KMS-11 (cell line): ENCODE results near the gene RBM6.

ENCODE experiments used
- H2AFZ ChIP-seq: fragments of 200-600 bp; sonication (generic); 2 replicates; pipeline ENCODE4 v1.6.1; 2016; ENCODE audit warnings: antibody characterized with exemption, mixed run types, low read depth
- H3K27ac ChIP-seq: fragments of 200-600 bp; sonication (generic); 2 replicates; pipeline ENCODE4 v1.6.1; 2016; ENCODE audit warnings: mild to moderate bottlenecking, mixed run types
- H3K27me3 ChIP-seq: fragments of 200-600 bp; sonication (generic); 2 replicates; pipeline ENCODE4 v1.6.1; 2017; ENCODE audit warnings: mild to moderate bottlenecking, low read depth, mixed run types, moderate library complexity; ENCODE audit not compliant: insufficient read depth
- H3K36me3 ChIP-seq: fragments of 200-600 bp; sonication (generic); 2 replicates; pipeline ENCODE4 v1.6.1; 2017; ENCODE audit warnings: mild to moderate bottlenecking, mixed run types; ENCODE audit not compliant: insufficient read depth
- H3K4me1 ChIP-seq: fragments of 200-600 bp; sonication (generic); 2 replicates; pipeline ENCODE4 v1.6.1; 2016; ENCODE audit warnings: mild to moderate bottlenecking, low read depth, mixed run types; ENCODE audit not compliant: poor library complexity, severe bottlenecking
- H3K4me2 ChIP-seq: fragments of 200-600 bp; sonication (generic); 2 replicates; pipeline ENCODE4 v1.7.0; 2016; ENCODE audit warnings: mild to moderate bottlenecking, mixed run types
- H3K4me3 ChIP-seq: fragments of 200-600 bp; sonication (generic); IDR thresholded peaks from 2 replicates; pipeline ENCODE4 v1.6.1; 2017; ENCODE audit warnings: low read depth, low read length, mixed read lengths; ENCODE audit not compliant: insufficient read depth
- H3K79me2 ChIP-seq: fragments of 200-600 bp; sonication (generic); 2 replicates; pipeline ENCODE4 v1.6.1; 2016; ENCODE audit warnings: low read depth, mixed run types; ENCODE audit not compliant: insufficient read depth
- H3K9ac ChIP-seq: fragments of 200-600 bp; sonication (generic); 2 replicates; pipeline ENCODE4 v1.6.1; 2016; ENCODE audit warnings: mild to moderate bottlenecking, mixed run types
- H4K20me1 ChIP-seq: fragments of 200-600 bp; sonication (generic); 2 replicates; pipeline ENCODE4 v1.6.1; 2016; ENCODE audit warnings: mild to moderate bottlenecking, mixed run types; ENCODE audit not compliant: insufficient read depth
- TF ChIP-seq, protein P1 (sequence below): fragments of 200-600 bp; sonication (generic); conservative IDR thresholded peaks from 2 replicates; pipeline ENCODE4 v1.6.1; 2017; ENCODE audit warnings: low read depth, mild to moderate bottlenecking, antibody characterized with exemption, low read length, moderate library complexity, mixed read lengths

RBM6 gene

DNA sequence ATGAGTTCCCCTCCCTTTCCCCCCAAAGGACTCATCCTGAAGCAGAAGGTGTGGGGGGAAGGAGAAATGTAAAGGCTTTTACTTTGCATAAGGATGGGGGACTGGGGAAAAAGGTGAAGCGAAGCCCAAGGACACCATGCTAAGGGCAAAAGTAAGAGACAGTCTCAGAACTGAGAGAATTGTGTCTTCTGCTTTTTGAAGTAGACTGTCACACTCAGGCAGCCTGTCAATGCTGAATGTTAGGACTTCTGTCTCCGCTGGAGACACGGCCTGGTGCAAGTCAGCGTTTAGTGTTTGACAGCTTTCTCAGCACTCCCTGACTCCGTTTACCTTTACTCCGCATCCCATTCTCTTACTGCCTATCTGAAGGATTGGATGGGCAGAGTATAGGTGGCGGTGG lies 162.6 kb downstream of the RBM6 start:
- H3K4me1 ChIP-seq: no peaks in the 10 kb centered on the region
- H3K9ac ChIP-seq: no peak overlapping the region
- no peaks in the 10 kb centered on the region for H3K79me2 ChIP-seq
- no peak overlapping the region for H3K4me2 ChIP-seq
- no peak overlapping the region for H3K27ac ChIP-seq
- TF ChIP-seq, protein P1, sequence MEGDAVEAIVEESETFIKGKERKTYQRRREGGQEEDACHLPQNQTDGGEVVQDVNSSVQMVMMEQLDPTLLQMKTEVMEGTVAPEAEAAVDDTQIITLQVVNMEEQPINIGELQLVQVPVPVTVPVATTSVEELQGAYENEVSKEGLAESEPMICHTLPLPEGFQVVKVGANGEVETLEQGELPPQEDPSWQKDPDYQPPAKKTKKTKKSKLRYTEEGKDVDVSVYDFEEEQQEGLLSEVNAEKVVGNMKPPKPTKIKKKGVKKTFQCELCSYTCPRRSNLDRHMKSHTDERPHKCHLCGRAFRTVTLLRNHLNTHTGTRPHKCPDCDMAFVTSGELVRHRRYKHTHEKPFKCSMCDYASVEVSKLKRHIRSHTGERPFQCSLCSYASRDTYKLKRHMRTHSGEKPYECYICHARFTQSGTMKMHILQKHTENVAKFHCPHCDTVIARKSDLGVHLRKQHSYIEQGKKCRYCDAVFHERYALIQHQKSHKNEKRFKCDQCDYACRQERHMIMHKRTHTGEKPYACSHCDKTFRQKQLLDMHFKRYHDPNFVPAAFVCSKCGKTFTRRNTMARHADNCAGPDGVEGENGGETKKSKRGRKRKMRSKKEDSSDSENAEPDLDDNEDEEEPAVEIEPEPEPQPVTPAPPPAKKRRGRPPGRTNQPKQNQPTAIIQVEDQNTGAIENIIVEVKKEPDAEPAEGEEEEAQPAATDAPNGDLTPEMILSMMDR: no peak
- H3K27me3 ChIP-seq: no peaks in the 10 kb centered on the region
- no peak overlapping the region for H3K4me3 ChIP-seq
- no peak overlapping the region for H2AFZ ChIP-seq
- H4K20me1 ChIP-seq: no peaks in the 10 kb centered on the region
- peaks cover 13% of the 10 kb centered on the region; the same call in 1 of the 2 replicates for H3K36me3 ChIP-seq

DNA sequence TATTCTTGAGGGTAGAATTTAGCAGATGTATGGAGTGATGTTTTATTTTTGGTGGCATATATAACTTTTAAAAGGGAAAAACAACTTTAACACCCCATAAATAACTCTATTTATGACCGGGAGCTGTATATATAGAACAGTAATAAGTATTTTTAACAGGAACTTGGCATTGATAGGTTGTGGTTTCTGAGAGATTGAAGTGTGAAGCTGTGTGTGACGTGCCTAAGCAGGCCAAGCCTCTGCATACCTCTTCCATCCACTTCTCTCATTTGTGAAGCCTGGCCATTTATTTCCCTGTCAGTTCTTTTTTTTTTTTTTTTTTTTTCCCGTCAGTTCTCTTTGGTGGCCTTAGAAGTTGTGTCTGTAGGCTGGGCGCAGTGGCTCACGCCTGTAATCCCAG lies 171.8 kb downstream of the RBM6 start:
- Histone ChIP-seq H3K79me2 (no peaks in the 10 kb centered on the region), H3K4me2 (no peak overlapping the region), H3K27ac (no peak overlapping the region), H3K4me1 (no peaks in the 10 kb centered on the region), H3K27me3 (no peaks in the 10 kb centered on the region), H3K9ac (no peak overlapping the region), H4K20me1 (no peaks in the 10 kb centered on the region), H3K4me3 (no peak overlapping the region), H2AFZ (no peak overlapping the region), H3K36me3 (peaks cover 8% of the 10 kb centered on the region; the same call in 1 of the 2 replicates)
- TF ChIP-seq, protein P1: no peak

DNA sequence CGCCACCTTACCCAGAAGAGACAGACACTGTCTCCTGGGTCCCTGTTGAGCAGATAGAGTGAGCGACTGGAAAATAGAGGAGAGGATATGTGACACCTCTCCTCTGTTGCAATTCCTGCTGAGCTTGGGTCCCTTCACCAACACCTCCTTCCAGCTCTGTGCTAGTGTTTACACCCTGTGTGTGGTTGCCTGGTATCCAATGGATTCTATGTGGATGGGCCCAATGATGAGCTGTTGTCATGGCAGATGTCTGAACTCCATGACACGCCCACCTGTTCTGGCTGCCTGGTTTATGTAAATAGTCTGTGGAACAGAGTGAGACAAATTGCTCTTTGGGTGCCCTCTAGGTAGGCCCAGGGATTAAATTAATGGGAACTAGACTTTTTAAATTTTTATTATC lies 172.5 kb downstream of the RBM6 start:
- Histone ChIP-seq H3K27me3 (no peaks in the 10 kb centered on the region), H3K4me2 (no peak overlapping the region), H3K79me2 (no peaks in the 10 kb centered on the region), H3K4me3 (no peak overlapping the region), H2AFZ (no peak overlapping the region), H3K9ac (no peak overlapping the region), H3K4me1 (no peaks in the 10 kb centered on the region), H3K36me3 (peaks cover 8% of the 10 kb centered on the region; the same call in 1 of the 2 replicates), H4K20me1 (no peaks in the 10 kb centered on the region), H3K27ac (no peak overlapping the region)
- TF ChIP-seq, protein P1: no peak

DNA sequence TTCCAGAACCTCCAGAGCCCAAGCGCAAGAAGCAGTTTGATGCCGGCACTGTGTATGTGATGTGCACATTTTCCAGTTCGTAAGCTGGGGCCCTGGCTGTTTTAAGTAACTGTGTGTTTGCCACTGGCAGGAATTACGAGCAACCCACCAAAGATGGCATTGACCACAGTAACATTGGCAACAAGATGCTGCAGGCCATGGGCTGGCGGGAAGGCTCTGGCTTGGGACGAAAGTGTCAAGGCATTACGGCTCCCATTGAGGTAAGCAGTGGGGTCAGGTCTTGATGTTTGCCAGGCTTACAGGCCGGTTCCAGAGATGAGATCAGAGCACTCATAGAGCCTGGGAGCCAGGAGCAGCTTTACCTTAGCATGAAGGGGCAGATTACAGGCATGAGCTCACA lies 177.2 kb downstream of the RBM6 start:
- no peaks in the 10 kb centered on the region for H4K20me1 ChIP-seq
- H3K27me3 ChIP-seq: no peaks in the 10 kb centered on the region
- no peaks in the 10 kb centered on the region for H3K79me2 ChIP-seq
- H3K27ac ChIP-seq: no peak overlapping the region
- H3K4me3 ChIP-seq: no peak overlapping the region
- TF ChIP-seq, protein P1: no peak
- H3K36me3 ChIP-seq: no peaks in the 10 kb centered on the region; the same call in 1 of the 2 replicates
- H3K9ac ChIP-seq: no peak overlapping the region
- H3K4me1 ChIP-seq: no peaks in the 10 kb centered on the region
- H3K4me2 ChIP-seq: no peak overlapping the region
- H2AFZ ChIP-seq: no peak overlapping the region
